ENCODE results near the gene OR4S2. TPM values are rescaled to one million over a fixed set of nuclear protein-coding genes. Genes with fewer than 3 reads are reported as not detected.

The OR4S2 gene
- total and polyA plus RNA-seq, 9 of the 15 experiments (the other 6 are each of a cell fraction or from before 2014, with no cell fraction given): not detected

DNA sequence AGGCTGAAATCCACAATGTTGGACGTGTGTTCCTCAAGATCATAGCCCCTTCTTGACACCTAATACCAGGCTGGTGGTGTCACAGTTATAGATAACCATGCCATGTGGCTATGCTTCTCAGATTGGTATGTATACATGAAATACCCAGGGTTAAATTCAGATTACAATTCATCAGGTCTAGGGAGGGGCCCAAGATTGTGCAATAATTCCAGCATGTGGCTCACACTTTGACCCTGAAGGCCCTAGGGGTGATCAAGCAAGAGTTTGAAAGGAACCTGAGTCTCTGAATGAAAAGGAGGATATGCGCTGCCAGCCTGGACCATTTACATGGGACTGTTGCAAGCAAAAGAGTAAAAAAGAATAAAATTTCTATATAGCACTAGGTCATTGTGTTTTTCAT is 21.2 kb downstream of the OR4S2 start:
- 0 out of 2 replicates have a peak, but pooled peaks have one; percentile 8 for TF ChIP-seq CEBPB (tag; IDR thresholded peaks at IDR 0.05)
- TF ChIP-seq SRF (CRISPR knock-in tag; IDR thresholded peaks at IDR 0.05): no peak
- Histone ChIP-seq H4K20me1 (replicated peaks; ENCODE audit: control insufficient read depth, insufficient read depth, low read length) (no peaks in the 10 kb centered on the region), H3K27ac (ENCODE audit: extremely low read depth, low read depth, low read length) (no peak overlapping the region), H3K36me3 (ENCODE audit: control insufficient read depth, insufficient read depth, low read length) (no peaks in the 10 kb centered on the region), H3K9me3 (replicated peaks; ENCODE audit: control insufficient read depth, insufficient read depth, low read depth, low read length) (no peaks in the 10 kb centered on the region), H3K9ac (ENCODE audit: insufficient read depth in 1 of 2, low read depth in 2 of 2, low read length in 2 of 2) (no peak overlapping the region), H3K4me2 (ENCODE audit: insufficient read depth, low read length) (no peak overlapping the region), H2AFZ (ENCODE audit: low read depth, low read length) (no peak overlapping the region), H3K27me3 (ENCODE audit: control insufficient read depth in 2 of 2, insufficient read depth in 2 of 2, low read length in 2 of 2) (no peaks in the 10 kb centered on the region), H3K9me1 (ENCODE audit: control insufficient read depth, insufficient read depth, low read length) (no peaks in the 10 kb centered on the region), H3K4me3 (no peak overlapping the region), H3K4me1 (replicated peaks in 1 of 2; ENCODE audit: control insufficient read depth in 2 of 2, insufficient read depth in 2 of 2, low read length in 2 of 2) (no peaks in the 10 kb centered on the region), H3K79me2 (ENCODE audit: control insufficient read depth, insufficient read depth, low read length) (no peaks in the 10 kb centered on the region)
- ChIA-PET POLR2A (no interaction called here), CTCF (ENCODE audit: low intra/inter-chr PET ratio) (no interaction called here)
- DNase-seq (ENCODE audit: extremely low read depth in 1 of 4, low spot score in 3 of 4) (no peak), ATAC-seq (no peak), FAIRE-seq (no peak)
- 4% methylated on average over 2 of the region's 2 CpGs for WGBS (ENCODE audit: insufficient coverage, low coverage, missing lambda C conversion rate)
- no TSS peak for BruUV-seq (replicated peaks)
- in situ Hi-C loops (cut with MboI): no loop called here
- intact Hi-C loops (cut with micrococcal nuclease): no loop called here

DNA sequence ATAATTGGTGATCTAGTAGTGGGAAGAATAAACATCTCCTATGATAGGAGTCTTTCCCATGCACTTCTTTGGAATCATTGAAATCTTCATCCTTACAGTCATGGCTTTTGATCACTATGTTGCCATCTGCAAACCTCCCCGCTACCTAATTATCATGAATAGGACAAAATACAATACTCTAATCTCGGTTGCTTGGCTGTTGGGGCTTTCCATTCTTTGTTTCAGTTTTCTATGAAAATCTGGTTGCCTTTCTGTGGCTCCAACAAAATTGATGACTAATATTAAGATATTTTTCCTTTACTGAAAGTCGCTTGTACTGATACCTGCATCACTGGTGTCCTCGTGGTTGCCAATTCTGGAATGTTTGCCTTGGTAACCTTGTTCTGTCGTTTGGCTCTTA is 25.7 kb downstream of the OR4S2 start:
- FAIRE-seq: no peak
- DNase-seq (ENCODE audit: extremely low read depth in 1 of 4, low spot score in 3 of 4): no peak
- Histone ChIP-seq H3K9ac (ENCODE audit: insufficient read depth in 1 of 2, low read depth in 2 of 2, low read length in 2 of 2) (no peak overlapping the region), H2AFZ (ENCODE audit: low read depth, low read length) (no peak overlapping the region), H3K4me1 (replicated peaks in 1 of 2; ENCODE audit: control insufficient read depth in 2 of 2, insufficient read depth in 2 of 2, low read length in 2 of 2) (no peaks in the 10 kb centered on the region), H3K79me2 (ENCODE audit: control insufficient read depth, insufficient read depth, low read length) (no peaks in the 10 kb centered on the region), H3K27ac (ENCODE audit: extremely low read depth, low read depth, low read length) (no peak overlapping the region), H3K27me3 (ENCODE audit: control insufficient read depth in 2 of 2, insufficient read depth in 2 of 2, low read length in 2 of 2) (no peaks in the 10 kb centered on the region), H4K20me1 (replicated peaks; ENCODE audit: control insufficient read depth, insufficient read depth, low read length) (no peaks in the 10 kb centered on the region), H3K36me3 (ENCODE audit: control insufficient read depth, insufficient read depth, low read length) (no peaks in the 10 kb centered on the region), H3K9me3 (replicated peaks; ENCODE audit: control insufficient read depth, insufficient read depth, low read depth, low read length) (no peaks in the 10 kb centered on the region), H3K9me1 (ENCODE audit: control insufficient read depth, insufficient read depth, low read length) (no peaks in the 10 kb centered on the region), H3K4me2 (ENCODE audit: insufficient read depth, low read length) (no peak overlapping the region), H3K4me3 (no peak overlapping the region)
- TF ChIP-seq, protein P1, sequence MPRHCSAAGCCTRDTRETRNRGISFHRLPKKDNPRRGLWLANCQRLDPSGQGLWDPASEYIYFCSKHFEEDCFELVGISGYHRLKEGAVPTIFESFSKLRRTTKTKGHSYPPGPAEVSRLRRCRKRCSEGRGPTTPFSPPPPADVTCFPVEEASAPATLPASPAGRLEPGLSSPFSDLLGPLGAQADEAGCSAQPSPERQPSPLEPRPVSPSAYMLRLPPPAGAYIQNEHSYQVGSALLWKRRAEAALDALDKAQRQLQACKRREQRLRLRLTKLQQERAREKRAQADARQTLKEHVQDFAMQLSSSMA (CRISPR knock-in tag; IDR thresholded peaks at IDR 0.05): no peak
- no peak for TF ChIP-seq CHD2 (IDR thresholded peaks at IDR 0.05; ENCODE audit: low read depth, low read length)
- TF ChIP-seq ZNF584 (CRISPR knock-in tag; IDR thresholded peaks at IDR 0.05; ENCODE audit: low read depth): no peak
- no peak for TF ChIP-seq TRIM28 (IDR thresholded peaks at IDR 0.05)
- TF ChIP-seq FOXJ2 (tag; IDR thresholded peaks at IDR 0.05): no peak
- TF ChIP-seq ZNF354B (CRISPR knock-in tag; IDR thresholded peaks at IDR 0.05): no peak
- no peak for TF ChIP-seq C11orf30 (IDR thresholded peaks at IDR 0.05; ENCODE audit: low read depth)
- TF ChIP-seq LARP7 (IDR thresholded peaks at IDR 0.05): no peak
- TF ChIP-seq MAFF (IDR thresholded peaks at IDR 0.05; ENCODE audit: low read length): no peak
- no peak for TF ChIP-seq FOS (IDR thresholded peaks at IDR 0.05; ENCODE audit: extremely low read depth, insufficient read length)
- TF ChIP-seq, protein P2, sequence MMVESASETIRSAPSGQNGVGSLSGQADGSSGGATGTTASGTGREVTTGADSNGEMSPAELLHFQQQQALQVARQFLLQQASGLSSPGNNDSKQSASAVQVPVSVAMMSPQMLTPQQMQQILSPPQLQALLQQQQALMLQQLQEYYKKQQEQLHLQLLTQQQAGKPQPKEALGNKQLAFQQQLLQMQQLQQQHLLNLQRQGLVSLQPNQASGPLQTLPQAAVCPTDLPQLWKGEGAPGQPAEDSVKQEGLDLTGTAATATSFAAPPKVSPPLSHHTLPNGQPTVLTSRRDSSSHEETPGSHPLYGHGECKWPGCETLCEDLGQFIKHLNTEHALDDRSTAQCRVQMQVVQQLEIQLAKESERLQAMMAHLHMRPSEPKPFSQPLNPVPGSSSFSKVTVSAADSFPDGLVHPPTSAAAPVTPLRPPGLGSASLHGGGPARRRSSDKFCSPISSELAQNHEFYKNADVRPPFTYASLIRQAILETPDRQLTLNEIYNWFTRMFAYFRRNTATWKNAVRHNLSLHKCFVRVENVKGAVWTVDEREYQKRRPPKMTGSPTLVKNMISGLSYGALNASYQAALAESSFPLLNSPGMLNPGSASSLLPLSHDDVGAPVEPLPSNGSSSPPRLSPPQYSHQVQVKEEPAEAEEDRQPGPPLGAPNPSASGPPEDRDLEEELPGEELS (CRISPR knock-in tag; IDR thresholded peaks at IDR 0.05; ENCODE audit: borderline replicate concordance): no peak
- TF ChIP-seq, protein P3, sequence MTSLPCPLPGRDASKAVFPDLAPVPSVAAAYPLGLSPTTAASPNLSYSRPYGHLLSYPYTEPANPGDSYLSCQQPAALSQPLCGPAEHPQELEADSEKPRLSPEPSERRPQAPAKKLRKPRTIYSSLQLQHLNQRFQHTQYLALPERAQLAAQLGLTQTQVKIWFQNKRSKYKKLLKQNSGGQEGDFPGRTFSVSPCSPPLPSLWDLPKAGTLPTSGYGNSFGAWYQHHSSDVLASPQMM (CRISPR knock-in tag; IDR thresholded peaks at IDR 0.05): no peak
- WGBS (ENCODE audit: insufficient coverage, low coverage, missing lambda C conversion rate): 0% methylated on average over 5 of the region's 5 CpGs
- CTCF ChIA-PET (ENCODE audit: low intra/inter-chr PET ratio): no interaction called here
- BruUV-seq (replicated peaks): no TSS peak
- no peak for ATAC-seq
- intact Hi-C loops (cut with micrococcal nuclease): no loop called here
- POLR2A ChIA-PET: no interaction called here
- in situ Hi-C loops (cut with MboI): no loop called here
